H1 (cell line): ENCODE measurements around the gene COL4A1. TPM values are rescaled to one million over a fixed set of nuclear protein-coding genes. Genes with fewer than 3 reads are reported as not detected.

Experiments
- CTCF ChIA-PET: fragments of 300-600 bp; sonication (Branson Sonifier 250); formaldehyde crosslinking; loops from one replicate; lab custom pipeline; 2021; ENCODE audit not compliant: partially characterized antibody; lab: Charles Lee
- POLR2A ChIA-PET: fragments of 300-600 bp; sonication (Branson Sonifier 250); formaldehyde crosslinking; loops from one replicate; lab custom pipeline; 2021; ENCODE audit warnings: inconsistent platforms; ENCODE audit not compliant: partially characterized antibody; lab: Charles Lee
- DNase-seq, 2 experiments: peaks; one replicate each; pipeline versions ENCODE4 v3.0.0 to v3.0.0-alpha.2; 2010 to 2022; ENCODE audit warnings: low spot score in 2 of 2, low read depth in 1 of 2, mixed read lengths in 1 of 2
- FAIRE-seq: peaks from 2 replicates; lab custom pipeline; 2011; peaks lifted over from hg19 to GRCh38; lab: Jason Lieb, UNC
- H2AFZ ChIP-seq: 2 replicates; pipeline ENCODE4 v1.8.1; 2012; ENCODE audit warnings: low read length, inconsistent platforms
- H2AK5ac ChIP-seq: 2 replicates; pipeline ENCODE4 v1.6.1; 2013; ENCODE audit warnings: low read depth, low read length
- H2BK120ac ChIP-seq: replicated peaks from 2 replicates; pipeline ENCODE3; 2013; ENCODE audit warnings: low read depth, low read length, inconsistent platforms
- H2BK12ac ChIP-seq: 2 replicates; pipeline ENCODE4 v1.6.1; 2013; ENCODE audit warnings: low read depth, low read length
- H2BK15ac ChIP-seq: 2 replicates; pipeline ENCODE4 v1.6.1; 2013; ENCODE audit warnings: low read length
- H2BK20ac ChIP-seq: 2 replicates; pipeline ENCODE4 v1.6.1; 2013; ENCODE audit warnings: low read length
- H2BK5ac ChIP-seq: 2 replicates; pipeline ENCODE4 v1.6.1; 2013; ENCODE audit warnings: low read depth, low read length
- H3K14ac ChIP-seq: 2 replicates; pipeline ENCODE4 v1.6.1; 2013; ENCODE audit warnings: inconsistent platforms; ENCODE audit not compliant: insufficient read length
- H3K18ac ChIP-seq: 2 replicates; pipeline ENCODE4 v1.6.1; 2013; ENCODE audit warnings: low read length; ENCODE audit errors: extremely low read depth
- H3K23ac ChIP-seq: 2 replicates; pipeline ENCODE4 v1.6.1; 2013; ENCODE audit warnings: inconsistent platforms; ENCODE audit not compliant: insufficient read length
- H3K23me2 ChIP-seq: 2 replicates; pipeline ENCODE4 v1.6.1; 2013; ENCODE audit warnings: low read depth, low read length
- H3K27ac ChIP-seq: 2 replicates; pipeline ENCODE4 v1.6.1; 2011; ENCODE audit warnings: low read depth, low read length, inconsistent platforms
- H3K27me3 ChIP-seq, 4 experiments: replicated peaks in 1 of 4; 1 replicate in 1 of 4; 2 replicates in 3 of 4; pipeline versions ENCODE4 v1.6.1 to v1.8.1; 2011 to 2013; ENCODE audit warnings: low read length in 3 of 4, mild to moderate bottlenecking in 3 of 4, inconsistent platforms in 2 of 4, mixed read lengths in 2 of 4, moderate library complexity in 1 of 4; ENCODE audit not compliant: control insufficient read depth in 3 of 4, insufficient read depth in 3 of 4; ENCODE audit errors: extremely low read depth in 1 of 4
- H3K36me3 ChIP-seq, 4 experiments: 2 replicates each; pipeline versions ENCODE4 v1.6.1 to v1.8.1; 2011 to 2013; ENCODE audit warnings: mild to moderate bottlenecking in 4 of 4, low read length in 3 of 4, moderate library complexity in 2 of 4, control low read depth in 1 of 4, inconsistent platforms in 1 of 4; ENCODE audit not compliant: insufficient read depth in 4 of 4, control insufficient read depth in 2 of 4
- H3K4ac ChIP-seq: replicated peaks from 2 replicates; pipeline ENCODE3; 2013; ENCODE audit warnings: low read length, low read depth, mixed read lengths, inconsistent platforms; ENCODE audit not compliant: insufficient read length
- H3K4me1 ChIP-seq, 4 experiments: replicated peaks in 1 of 4; 1 replicate in 1 of 4; 2 replicates in 3 of 4; pipeline versions ENCODE4 v1.6.1 to v1.8.1; 2011 to 2013; ENCODE audit warnings: low read length in 3 of 4, inconsistent platforms in 2 of 4, mixed read lengths in 1 of 4; ENCODE audit not compliant: insufficient read depth in 4 of 4, control insufficient read depth in 3 of 4
- H3K4me2 ChIP-seq, 2 experiments: 2 replicates each; pipeline versions ENCODE4 v1.6.1 to v1.8.1; 2011 to 2013; ENCODE audit warnings: low read depth in 2 of 2, low read length in 2 of 2, control low read depth in 1 of 2, inconsistent platforms in 1 of 2, mild to moderate bottlenecking in 1 of 2; ENCODE audit not compliant: insufficient read depth in 1 of 2
- H3K4me3 ChIP-seq, 4 experiments: fragments of 200-600, 300-600 bp in 1 of 4; sonication (generic), shearing (Covaris generic), sonication (Bioruptor Twin) in 1 of 4; 2 replicates each; pipeline versions ENCODE4 v1.5.1 to v1.8.1; 2011 to 2016; ENCODE audit warnings: low read length in 4 of 4, low read depth in 3 of 4, control low read depth in 2 of 4, inconsistent platforms in 2 of 4, mild to moderate bottlenecking in 2 of 4, mixed read lengths in 1 of 4, moderate library complexity in 1 of 4; ENCODE audit not compliant: insufficient read depth in 2 of 4; ENCODE audit errors: extremely low read depth in 1 of 4
- H3K56ac ChIP-seq: replicated peaks from 2 replicates; pipeline ENCODE3; 2013; ENCODE audit warnings: low read depth, mild to moderate bottlenecking, mixed read lengths, low read length, inconsistent platforms; ENCODE audit not compliant: insufficient read length
- H3K79me1 ChIP-seq: 2 replicates; pipeline ENCODE4 v1.6.1; 2013; ENCODE audit warnings: low read depth, low read length, control low read depth
- H3K79me2 ChIP-seq, 2 experiments: 2 replicates each; pipeline versions ENCODE4 v1.6.1 to v1.8.1; 2012 to 2013; ENCODE audit warnings: low read length in 2 of 2, mild to moderate bottlenecking in 2 of 2, inconsistent platforms in 1 of 2; ENCODE audit not compliant: insufficient read depth in 2 of 2, control insufficient read depth in 1 of 2
- H3K9ac ChIP-seq, 4 experiments: replicated peaks in 1 of 4; 1 replicate in 1 of 4; 2 replicates in 3 of 4; pipeline versions ENCODE4 v1.6.1 to v1.8.1; 2011 to 2013; ENCODE audit warnings: low read depth in 3 of 4, low read length in 3 of 4, control low read depth in 2 of 4, mild to moderate bottlenecking in 2 of 4, moderate library complexity in 2 of 4, inconsistent platforms in 1 of 4; ENCODE audit errors: extremely low read depth in 1 of 4
- H3K9me3 ChIP-seq, 2 experiments: 2 replicates each; pipeline versions ENCODE4 v1.6.1 to v1.8.1; 2012 to 2013; ENCODE audit warnings: mild to moderate bottlenecking in 2 of 2, moderate library complexity in 2 of 2, control low read depth in 1 of 2, inconsistent platforms in 1 of 2, low read depth in 1 of 2, low read length in 1 of 2, mixed read lengths in 1 of 2; ENCODE audit not compliant: insufficient read depth in 2 of 2
- H4K20me1 ChIP-seq, 2 experiments: replicated peaks in 1 of 2; 2 replicates each; pipeline versions ENCODE3 to v1.8.1; 2011 to 2013; ENCODE audit warnings: inconsistent platforms in 2 of 2, low read length in 2 of 2, mild to moderate bottlenecking in 1 of 2; ENCODE audit not compliant: insufficient read depth in 2 of 2, control insufficient read depth in 1 of 2
- H4K5ac ChIP-seq: 2 replicates; pipeline ENCODE4 v1.6.1; 2013; ENCODE audit warnings: low read length, low read depth, mixed read lengths, inconsistent platforms; ENCODE audit not compliant: insufficient read length
- H4K8ac ChIP-seq: 2 replicates; pipeline ENCODE4 v1.8.0; 2013; ENCODE audit warnings: mild to moderate bottlenecking, moderate library complexity, low read length, inconsistent platforms; ENCODE audit not compliant: insufficient read depth; ENCODE audit errors: extremely low read depth
- H4K91ac ChIP-seq: replicated peaks from 2 replicates; pipeline ENCODE3; 2013; ENCODE audit warnings: low read length, mixed read lengths, inconsistent platforms; ENCODE audit not compliant: insufficient read length
- BCL11A ChIP-seq, 2 experiments: IDR thresholded peaks; one replicate each; pipeline ENCODE4 v1.6.1; 2011; ENCODE audit warnings: low read depth in 2 of 2, low read length in 2 of 2, mild to moderate bottlenecking in 2 of 2
- GTF2F1 ChIP-seq: IDR thresholded peaks from 2 replicates; pipeline ENCODE4 v1.6.1; 2012; ENCODE audit warnings: low read depth, low read length, improper control_type of control experiment, borderline replicate concordance
- NANOG ChIP-seq: IDR thresholded peaks from 2 replicates; pipeline ENCODE4 v1.6.1; 2011; ENCODE audit warnings: low read length, low read depth, mild to moderate bottlenecking, inconsistent platforms; ENCODE audit not compliant: insufficient read depth, poor library complexity, severe bottlenecking
- RAD21 ChIP-seq, 2 experiments: IDR thresholded peaks in 1 of 2; conservative IDR thresholded peaks in 1 of 2; 2 replicates each; pipeline ENCODE4 v1.6.1; 2011; ENCODE audit warnings: low read depth in 2 of 2, low read length in 2 of 2, improper control_type of control experiment in 1 of 2, inconsistent platforms in 1 of 2, mild to moderate bottlenecking in 1 of 2, moderate library complexity in 1 of 2
- SAP30 ChIP-seq: fragments of 300-600 bp; sonication (generic); IDR thresholded peaks from 2 replicates; pipeline ENCODE4 v1.7.1; 2012; ENCODE audit warnings: low read length, moderate library complexity, mild to moderate bottlenecking, inconsistent platforms; ENCODE audit not compliant: insufficient read depth, insufficient replicate concordance
- TAF7 ChIP-seq: optimal IDR thresholded peaks from 2 replicates; pipeline ENCODE3; 2011; ENCODE audit warnings: low read depth, mild to moderate bottlenecking, inconsistent platforms, low read length, moderate library complexity, borderline replicate concordance
- WGBS, 2 experiments: shearing (Covaris generic) in 1 of 2; methylation state at CpG; one replicate each; pipeline versions ENCODE4 v1.1.6 to v1.1.7; 2013 to 2015; ENCODE audit warnings: low lambda C conversion rate in 2 of 2, mixed read lengths in 2 of 2, inconsistent platforms in 1 of 2, low coverage in 1 of 2, missing lambda C conversion rate in 1 of 2; ENCODE audit not compliant: insufficient replicate concordance in 2 of 2, insufficient coverage in 1 of 2, insufficient read length in 1 of 2; ENCODE audit errors: extremely low coverage in 1 of 2, missing lambda C conversion rate in 1 of 2; 5-methylcytosine and 5-hydroxymethylcytosine counted together
- polyA plus RNA-seq, 7 experiments: library from polyadenylated mRNA; depleted of rRNA in 3 of 7; stranded (reverse) in 5 of 7; unstranded in 2 of 7; fragments of >200 nt in 5 of 7; fragments of 200-250 nt in 2 of 7; gene quantifications; 1 replicate in 5 of 7; 2 replicates in 1 of 7; 4 replicates in 1 of 7; pipeline versions ENCODE4 v1.2.1 to v1.2.3, GENCODE V29; 2011 to 2013; ENCODE audit warnings: missing spikeins in 2 of 7, mixed read lengths in 2 of 7
- total RNA-seq: library from RNA; stranded (reverse); fragmentation: NEBNext Ultra II Directional; extraction: Animal tissue kit (Norgen Biotek cat#: 25700); gene quantifications from 2 replicates; pipeline ENCODE4 v1.2.1, GENCODE V29; 2021

The COL4A1 gene
- total and polyA plus RNA-seq, 2 of the 8 experiments (the other 6 are each of a cell fraction or from before 2014, with no cell fraction given), result 30.7 to 82.0 TPM

GRCh38 chr13:110170020-110170790 lies 136.8 kb downstream of the COL4A1 start:
- Histone ChIP-seq H3K18ac (no peak overlapping the region), H2BK15ac (no peak overlapping the region), H2AK5ac (no peak overlapping the region), H4K5ac (no peak overlapping the region), H3K79me2 (no peaks in the 10 kb centered on the region), H3K9ac (no peak overlapping the region), H3K36me3 (peaks cover 3 to 14% (median 8%) of the 10 kb centered on the region in 4 experiments; a peak in 6 of 8 replicates), H3K27me3 (no peaks in the 10 kb centered on the region), H3K4me1 (no peaks in the 10 kb centered on the region; a peak in 1 of 7 replicates), H4K91ac (no peak overlapping the region), H2AFZ (no peak overlapping the region), H3K9me3 (no peaks in the 10 kb centered on the region), H3K27ac (no peak overlapping the region), H3K56ac (no peak overlapping the region), H2BK5ac (no peak overlapping the region), H3K14ac (no peak overlapping the region), H2BK120ac (no peak overlapping the region), H3K4ac (no peak overlapping the region), H2BK12ac (no peak overlapping the region), H3K79me1 (no peaks in the 10 kb centered on the region), H4K8ac (no peak overlapping the region), H3K4me2 (no peak overlapping the region), H4K20me1 (no peaks in the 10 kb centered on the region), H2BK20ac (no peak overlapping the region), H3K23ac (no peak overlapping the region), H3K23me2 (no peaks in the 10 kb centered on the region), H3K4me3 (no peak overlapping the region)
- POLR2A ChIA-PET, result no interaction called here
- TF ChIP-seq BCL11A (IDR thresholded peaks at IDR 0.05; ENCODE audit: low read depth in 2 of 2, low read length in 2 of 2) (no peak), RAD21 (IDR thresholded peaks at IDR 0.05 in 1 of 2, conservative IDR thresholded peaks at IDR 0.05 in 1 of 2; ENCODE audit: low read depth in 2 of 2, low read length in 2 of 2) (no peak), NANOG (no peak), SAP30 (no peak), TAF7 (no peak), GTF2F1 (no peak)
- FAIRE-seq, result no peak
- 93% methylated on average over 18 of the region's 20 CpGs; no CpG with 5 or more reads in 1 of the 2 experiments for WGBS, 2 experiments
- CTCF ChIA-PET, result interaction anchor here (1.2 kb wide), 1 partner anchor 52 kb away, joined by 3 read pairs; no protein-coding TSS in a partner anchor
- no peak for DNase-seq
